ENCODE results near the gene KDM1A. TPM values are rescaled to one million over a fixed set of nuclear protein-coding genes. Genes with fewer than 3 reads are reported as not detected.

The KDM1A gene
- total RNA-seq, 1 donor from 2014 or later = 55.7 TPM

DNA sequence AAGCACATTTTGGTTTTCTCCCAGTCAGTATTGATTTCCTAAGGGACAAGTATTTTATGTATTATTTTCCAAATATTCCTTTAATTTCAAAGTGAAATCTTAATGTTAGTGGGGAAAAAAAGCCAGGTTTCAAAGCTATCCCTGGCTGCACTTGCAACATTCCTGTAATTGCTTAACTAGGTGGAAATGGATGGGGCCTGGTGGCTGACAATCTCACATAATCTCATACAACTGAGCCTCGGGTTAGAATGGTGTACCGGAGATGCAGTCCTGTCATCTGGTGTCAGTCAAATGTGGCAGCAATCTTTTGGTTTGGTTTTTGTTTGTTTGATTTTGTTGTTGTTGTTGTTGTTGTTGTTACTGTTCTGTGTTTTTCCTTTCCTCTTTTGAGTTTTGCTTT, 46.1 kb downstream of the KDM1A start:
- intact Hi-C loops (cut with micrococcal nuclease) = no loop called here

- intact Hi-C loops (cut with micrococcal nuclease) = no loop called here
Measured at GRCh38 chr1:23066075-23066474, 46.8 kb downstream of the KDM1A start.

DNA sequence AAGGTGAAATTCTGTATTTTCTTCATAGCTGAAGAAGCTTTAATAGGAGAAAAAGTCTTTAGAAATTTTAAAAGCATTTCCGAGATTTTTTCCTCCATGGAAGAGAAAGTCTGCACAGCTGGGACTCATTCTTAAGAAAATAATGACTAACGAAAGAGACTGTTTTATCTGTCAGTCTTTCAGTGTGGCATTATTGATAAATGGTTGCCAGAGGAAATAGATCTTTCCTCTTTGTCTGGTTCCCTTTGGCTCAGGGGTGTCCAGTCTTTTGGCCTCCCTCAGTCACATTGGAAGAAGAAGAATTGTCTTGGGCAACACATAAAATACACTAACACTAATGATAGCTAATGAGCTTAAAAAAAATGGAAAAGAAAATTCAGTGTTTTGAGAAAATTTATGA, 49.9 kb downstream of the KDM1A start:
- intact Hi-C loops (cut with micrococcal nuclease) = no loop called here

DNA sequence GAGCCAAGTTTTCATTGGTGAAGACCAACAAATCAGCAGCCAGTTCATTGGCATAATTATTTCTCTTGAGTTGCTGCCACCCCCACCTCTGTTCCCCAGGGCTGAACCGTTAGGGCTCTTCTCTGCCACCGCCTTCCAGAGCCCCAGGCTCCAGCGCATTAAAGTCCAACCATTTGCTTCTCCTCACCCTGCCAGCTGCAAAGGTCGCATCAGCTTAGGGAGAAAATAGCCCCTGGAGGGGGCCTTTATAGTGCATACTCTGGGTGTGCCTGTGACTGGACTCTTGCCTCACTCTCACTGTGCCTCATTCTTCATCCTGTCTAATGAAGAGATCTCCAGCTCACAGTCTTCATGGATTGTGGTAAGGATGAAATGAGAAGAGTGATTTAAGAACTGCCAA, 50.4 kb downstream of the KDM1A start:
- intact Hi-C loops (cut with micrococcal nuclease) = no loop called here

GRCh38 chr1:23074012-23074411, 54.7 kb downstream of the KDM1A start:
- intact Hi-C loops (cut with micrococcal nuclease) = no loop called here

GRCh38 chr1:23079025-23079424, 59.8 kb downstream of the KDM1A start:
- intact Hi-C loops (cut with micrococcal nuclease) = no loop called here

DNA sequence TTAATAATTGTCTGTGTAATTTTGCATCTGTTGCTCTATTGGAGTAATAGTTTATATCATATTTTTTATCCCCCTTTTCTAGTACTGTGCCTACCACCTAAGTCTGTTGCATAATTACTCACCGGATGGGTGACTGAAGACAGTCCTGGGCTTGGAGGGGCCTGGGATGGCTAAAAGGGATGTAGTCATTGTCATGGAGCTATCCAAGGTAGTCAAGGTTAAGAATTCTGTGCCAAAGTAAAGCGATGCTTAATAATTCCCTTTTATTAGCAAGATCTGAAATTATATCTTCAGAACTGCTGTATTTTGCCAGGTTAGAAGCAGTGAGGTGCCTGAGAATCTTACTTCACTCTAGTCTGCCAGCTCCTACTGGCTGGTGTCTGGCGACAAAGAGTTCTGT, 61.6 kb downstream of the KDM1A start:
- intact Hi-C loops (cut with micrococcal nuclease) = no loop called here

DNA sequence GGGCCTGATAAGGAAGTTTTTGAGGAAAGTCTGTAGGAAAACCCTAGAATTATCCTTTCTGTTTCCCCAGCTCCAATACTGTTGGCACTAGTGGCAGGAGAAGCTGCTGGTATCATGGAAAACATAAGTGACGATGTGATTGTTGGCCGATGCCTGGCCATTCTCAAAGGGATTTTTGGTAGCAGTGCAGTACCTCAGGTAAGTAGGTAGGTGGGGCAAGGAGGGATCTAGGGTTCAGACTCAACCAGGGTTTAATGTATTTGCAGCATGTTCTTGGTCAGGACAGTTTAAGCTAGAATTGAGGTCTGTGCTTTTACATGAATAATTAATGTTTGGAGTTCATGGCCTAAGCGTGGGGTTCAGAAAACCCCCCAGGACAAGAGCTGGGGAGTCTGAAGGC, 62.1 kb downstream of the KDM1A start:
- intact Hi-C loops (cut with micrococcal nuclease) = no loop called here

DNA sequence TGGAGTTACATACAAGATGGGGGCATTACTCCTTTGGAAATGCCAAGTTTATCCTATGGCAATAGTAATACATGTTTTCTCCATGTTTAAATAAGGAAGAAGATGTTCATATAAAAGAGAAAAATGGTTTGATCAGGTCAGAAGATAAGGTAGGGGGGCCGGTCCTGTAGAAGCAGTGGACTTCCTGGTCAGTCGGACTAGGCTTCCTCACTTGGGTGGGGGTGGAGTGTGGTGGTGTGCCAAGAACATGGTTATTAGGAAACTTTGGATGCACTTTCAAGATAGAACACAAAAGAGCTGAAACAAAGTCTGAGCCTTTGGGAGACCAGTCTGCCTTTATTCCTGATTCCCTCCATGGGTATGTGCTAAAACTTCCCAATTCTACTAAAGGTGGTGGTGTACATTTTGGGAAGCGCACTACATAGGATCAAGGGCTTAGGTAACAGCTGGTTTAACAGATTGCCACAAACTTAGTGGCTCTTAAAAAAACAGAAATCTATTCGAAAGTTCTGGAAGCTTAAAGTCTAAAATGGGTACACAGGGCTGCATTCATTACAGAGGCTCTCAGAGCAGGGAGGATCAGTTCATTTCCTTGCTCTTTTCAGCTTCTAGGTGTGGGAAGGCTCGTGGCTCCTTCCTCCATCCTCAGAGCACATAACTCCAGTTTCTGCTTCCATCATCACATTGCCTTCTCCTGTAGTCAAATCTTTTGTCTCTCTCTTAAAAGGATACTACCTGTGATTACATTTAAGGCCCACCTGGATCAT, 64.6 kb downstream of the KDM1A start:
- intact Hi-C loops (cut with micrococcal nuclease) = loop anchor here (2.0 kb wide), 1 partner anchor 21 kb away; no protein-coding TSS in a partner anchor

- intact Hi-C loops (cut with micrococcal nuclease) = no loop called here
Measured at GRCh38 chr1:23084880-23085279, 65.6 kb downstream of the KDM1A start.

DNA sequence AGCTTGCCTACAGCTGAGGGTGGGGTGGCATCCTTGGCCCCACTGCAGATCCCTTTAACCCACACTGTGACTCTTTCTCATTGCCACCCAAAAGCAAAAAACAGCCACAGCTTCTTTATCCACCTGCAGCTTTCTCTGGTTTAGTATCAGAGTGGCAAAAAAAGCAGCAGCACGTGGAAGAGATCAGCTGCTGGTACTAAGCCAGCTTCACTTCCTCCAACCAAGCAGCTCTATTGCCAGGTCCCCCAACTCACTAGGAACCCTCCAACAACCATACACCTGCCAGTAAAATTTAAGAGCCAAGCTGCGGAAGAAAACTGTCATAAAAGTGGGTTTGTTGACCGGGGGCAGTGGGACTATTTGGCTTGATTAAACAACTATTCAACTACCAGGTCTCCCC, 66.4 kb downstream of the KDM1A start:
- intact Hi-C loops (cut with micrococcal nuclease) = no loop called here

DNA sequence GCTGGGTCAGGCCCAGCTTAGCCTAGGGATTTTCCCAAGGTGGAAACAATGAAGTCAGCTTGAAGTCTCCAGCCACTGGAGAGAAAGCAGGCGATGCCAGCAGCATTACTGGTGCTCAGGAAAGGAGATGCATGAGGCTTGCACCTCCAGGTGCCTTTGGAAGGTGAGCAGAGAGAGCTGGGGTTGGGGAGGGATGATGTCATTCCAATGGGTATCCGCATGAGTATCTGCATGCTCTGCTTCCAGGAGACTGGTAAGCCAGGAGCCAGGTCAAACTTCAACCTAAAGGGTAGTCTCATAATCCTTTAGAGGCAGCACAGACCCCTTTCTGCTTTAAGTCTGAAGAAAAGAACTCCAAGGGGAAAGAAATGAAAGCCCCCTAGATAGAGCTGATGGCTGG, 68.8 kb downstream of the KDM1A start:
- intact Hi-C loops (cut with micrococcal nuclease) = no loop called here

GRCh38 chr1:23090056-23090455, 70.8 kb downstream of the KDM1A start:
- intact Hi-C loops (cut with micrococcal nuclease) = no loop called here

DNA sequence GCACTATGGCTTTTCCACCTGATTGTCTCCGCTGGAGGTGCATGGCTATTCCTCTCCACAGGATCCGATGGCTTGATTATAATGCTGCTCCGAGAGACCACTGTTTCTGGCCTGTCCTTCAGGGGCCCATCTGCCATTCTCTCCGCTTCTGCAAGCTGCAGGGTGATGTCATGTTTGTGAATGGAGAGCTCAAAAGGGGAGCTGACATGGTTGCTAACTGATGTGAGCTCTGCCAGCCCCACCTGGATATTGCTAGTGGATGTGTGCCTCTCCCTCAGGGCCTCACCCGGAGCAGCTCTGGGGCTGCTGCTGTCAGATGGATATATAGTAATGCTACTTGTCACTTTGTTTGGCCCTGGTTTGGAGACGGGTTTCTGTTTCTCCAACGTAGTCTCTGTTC, 72.3 kb downstream of the KDM1A start:
- intact Hi-C loops (cut with micrococcal nuclease) = no loop called here

- intact Hi-C loops (cut with micrococcal nuclease) = no loop called here
Measured at GRCh38 chr1:23092447-23092846, 73.2 kb downstream of the KDM1A start.

- intact Hi-C loops (cut with micrococcal nuclease) = no loop called here
Measured at GRCh38 chr1:23097316-23097715, 78.0 kb downstream of the KDM1A start.

DNA sequence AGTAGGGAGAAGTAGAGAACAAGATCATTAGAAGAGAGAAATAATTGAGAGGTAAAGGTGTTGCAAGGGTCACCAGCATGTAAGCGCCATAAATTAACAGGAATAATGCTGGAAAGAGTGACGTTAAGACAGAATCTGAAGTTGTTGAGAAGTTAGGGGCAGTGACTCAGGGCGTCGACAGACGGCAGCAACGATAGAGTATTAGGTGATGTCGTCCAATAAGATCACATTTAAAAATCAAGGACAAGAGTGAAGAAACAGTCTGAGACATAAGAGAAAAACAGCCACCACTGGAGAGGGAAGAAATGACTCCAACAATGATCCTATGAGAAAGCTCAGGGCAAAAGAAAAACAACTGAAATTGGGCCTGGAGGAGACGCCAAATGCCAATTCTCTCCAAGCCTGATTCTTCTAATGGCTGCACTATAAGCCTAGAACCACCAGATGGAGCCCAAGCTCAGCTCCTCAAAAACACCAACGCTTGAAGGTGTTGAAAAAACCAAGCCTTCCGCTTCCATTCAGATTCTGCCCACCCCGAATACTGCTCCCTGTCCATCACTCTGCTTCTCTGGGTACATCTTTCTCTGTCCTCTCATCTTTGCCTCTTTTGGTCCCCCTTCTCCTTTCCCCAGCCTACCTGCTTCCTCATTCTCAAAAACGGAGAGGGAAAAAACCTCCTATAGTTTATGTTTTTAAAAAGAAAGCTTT, 79.3 kb downstream of the KDM1A start:
- intact Hi-C loops (cut with micrococcal nuclease) = loop anchor here (1.0 kb wide), 4 partner anchors 70 to 122 kb away; partner anchors contain the start of gene LUZP1

DNA sequence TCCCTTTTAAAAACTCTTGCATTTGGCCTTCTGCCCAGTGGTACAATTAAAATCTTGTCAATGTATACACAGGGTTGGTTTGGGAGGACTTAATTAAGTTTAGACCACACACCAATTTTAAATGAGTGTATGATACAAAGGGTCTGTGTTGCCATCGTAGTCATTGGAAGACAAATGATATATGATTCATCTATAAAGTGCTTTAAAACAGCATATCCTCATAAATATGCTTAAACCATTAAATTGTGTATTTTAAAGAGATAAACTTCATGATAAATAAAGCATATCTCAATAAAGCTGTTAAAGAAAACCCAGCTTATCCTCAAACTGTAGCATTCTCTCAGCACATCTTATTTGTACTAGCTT, 79.9 kb downstream of the KDM1A start:
- intact Hi-C loops (cut with micrococcal nuclease) = no loop called here

- intact Hi-C loops (cut with micrococcal nuclease) = loop anchor here (5.0 kb wide), 1 partner anchor 302 kb away; no protein-coding TSS in a partner anchor
Measured at GRCh38 chr1:23100074-23100748, 80.9 kb downstream of the KDM1A start.

DNA sequence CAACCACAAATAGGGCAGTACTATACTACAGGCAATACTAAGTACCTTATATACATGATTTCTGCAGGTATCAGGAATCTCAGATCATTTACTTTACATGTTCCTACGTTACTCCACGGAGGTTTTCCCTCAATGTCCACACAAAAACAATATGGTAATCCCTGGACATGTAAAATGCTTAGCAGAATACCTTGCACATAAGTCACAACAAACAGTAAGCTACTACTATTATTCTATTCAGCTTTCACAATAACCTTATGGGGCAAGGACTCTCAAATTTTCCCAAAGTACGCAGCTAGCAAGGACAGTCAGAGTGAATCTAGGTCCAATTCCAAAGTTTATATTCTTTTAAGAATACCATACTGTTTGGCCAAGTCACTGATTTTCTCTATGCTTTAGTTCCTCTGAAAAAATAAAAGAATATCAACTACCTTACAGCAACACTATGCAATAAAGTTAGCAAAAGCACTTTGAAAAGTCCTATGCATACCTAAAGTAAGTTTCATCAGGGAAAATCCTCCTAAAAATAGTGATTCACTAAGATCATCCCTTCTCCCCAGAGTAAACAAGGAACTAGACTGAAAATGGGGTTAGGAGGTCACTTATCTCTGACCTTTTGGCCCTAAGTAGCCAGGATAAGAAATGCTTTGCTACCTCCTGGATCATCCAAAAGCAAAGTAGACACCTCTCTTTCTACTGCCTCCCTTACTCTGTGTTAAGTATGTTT, 82.0 kb downstream of the KDM1A start:
- intact Hi-C loops (cut with micrococcal nuclease) = loop anchor here (5.0 kb wide), 1 partner anchor 301 kb away; no protein-coding TSS in a partner anchor

DNA sequence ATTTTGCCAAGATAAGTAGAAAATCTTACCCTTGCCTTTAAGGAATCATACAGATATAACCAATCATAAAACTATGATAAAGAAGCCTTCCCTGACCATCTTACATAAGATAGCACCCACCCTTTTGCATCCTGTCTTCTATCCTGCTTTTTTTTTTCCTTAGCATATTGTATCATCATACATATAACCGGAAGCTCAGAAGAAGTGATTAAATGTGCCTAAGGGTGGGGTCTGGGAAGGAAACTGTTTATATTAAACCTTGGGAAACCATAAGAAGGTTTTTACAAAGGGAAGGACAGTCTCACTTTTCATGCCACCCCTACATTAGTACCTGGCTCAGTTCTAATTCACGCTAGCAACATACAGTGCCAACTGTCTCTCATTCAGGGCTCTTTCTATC, 82.6 kb downstream of the KDM1A start:
- intact Hi-C loops (cut with micrococcal nuclease) = loop anchor here (2.0 to 5.0 kb wide), 2 partner anchors 17 to 300 kb away; no protein-coding TSS in a partner anchor

Data from T-helper 1 cell treated with Interleukin-12 subunit alpha and Interleukin-12 subunit beta and Interleukin-4 antibody, amounts not matched to agents 30 ng/mL and 1 ng/mL, for 36 hours (primary cell).